ENCODE results near the gene LY6G6D.

DNA sequence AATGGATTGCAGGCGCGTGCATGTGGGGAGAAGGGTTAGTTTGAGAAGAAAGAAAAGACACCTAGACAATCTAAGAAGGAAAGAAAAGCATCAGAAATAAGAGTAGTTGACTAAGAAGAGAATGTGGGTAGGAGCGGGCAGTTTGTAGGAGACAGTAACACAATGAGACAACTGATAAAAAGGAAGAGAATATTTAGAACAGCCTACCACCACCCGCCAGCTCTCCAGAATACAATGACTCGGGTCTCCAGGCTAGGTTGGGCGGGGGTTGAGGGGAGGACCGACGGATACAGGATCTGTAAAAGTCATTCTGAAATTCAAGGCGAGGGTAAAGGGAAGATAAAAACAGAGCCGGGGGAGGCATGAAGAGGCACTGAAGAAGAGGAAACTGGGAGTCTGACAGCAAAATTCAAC, 12.7 kb upstream of the LY6G6D start:
- TF ChIP-seq CTCF (IDR thresholded peaks at IDR 0.05) (no peak), POLR2AphosphoS5 (IDR thresholded peaks at IDR 0.05) (no peak), POLR2A (IDR thresholded peaks at IDR 0.05) (no peak), EP300 (IDR thresholded peaks at IDR 0.05) (no peak)
